HG02943 (cell line): ENCODE results near the gene PBLD.
"Not testable (repeated sequence)": the region's sequence is repeated elsewhere in the genome, so short reads cannot be mapped to it uniquely, and the experiment has no call there.

Experiments
- ATAC-seq: cut with Tn5 transposase; IDR thresholded peaks from one replicate; pipeline ENCODE4 v1.9.1; 2021; ENCODE audit warnings: mild to moderate bottlenecking, low read depth, moderate library complexity; ENCODE audit not compliant: unreplicated experiment

The PBLD gene

GRCh38 chr10:68284062-68285001 lies 48.4 kb downstream of the PBLD start:
- no peak for ATAC-seq

DNA sequence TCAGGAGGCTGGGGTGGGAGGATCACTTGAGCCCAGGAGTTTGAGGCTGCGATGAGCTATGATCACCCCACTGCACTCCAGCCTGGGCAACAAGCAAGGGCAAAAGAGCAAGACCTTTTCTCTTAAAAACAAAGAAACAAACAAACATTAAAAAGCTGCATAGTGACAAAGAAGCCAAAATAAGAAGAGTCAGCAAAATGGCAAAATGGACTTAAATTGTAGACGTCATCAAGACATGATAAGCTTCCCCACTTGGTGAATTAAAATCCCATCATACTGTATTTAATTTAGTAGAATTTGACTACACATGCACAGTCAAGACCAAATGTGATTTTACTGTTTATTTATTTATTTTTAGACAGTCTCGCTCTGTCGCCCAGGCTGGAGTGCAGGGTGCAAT lies 52.0 kb downstream of the PBLD start:
- ATAC-seq, result no peak

- ATAC-seq, result not testable (repeated sequence)
These were observed 53.6 kb downstream of the PBLD start for GRCh38 chr10:68278906-68279753.

DNA sequence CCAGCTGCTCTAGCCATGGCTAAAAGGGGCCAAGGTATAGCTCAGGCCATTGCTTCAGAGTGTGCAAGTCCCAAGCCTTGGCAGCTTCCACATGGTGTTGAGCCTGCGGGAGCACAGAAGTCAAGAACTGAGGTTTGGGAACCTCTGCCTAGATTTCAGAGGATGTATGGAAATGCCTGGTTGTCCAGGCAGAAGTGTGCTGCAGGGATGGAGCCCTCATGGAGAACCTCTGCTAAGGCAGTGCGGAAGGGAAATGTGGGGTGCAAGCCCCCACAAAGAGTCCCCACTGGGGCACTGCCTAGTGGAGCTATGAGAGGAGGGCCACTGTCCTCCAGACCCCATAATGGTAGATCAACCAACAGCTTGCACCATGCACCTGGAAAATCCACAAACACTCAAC lies 54.9 kb downstream of the PBLD start:
- not testable (repeated sequence) for ATAC-seq

- no peak for ATAC-seq
These were observed 56.5 kb downstream of the PBLD start for GRCh38 chr10:68276224-68276623.

GRCh38 chr10:68275600-68276126 lies 57.1 kb downstream of the PBLD start:
- ATAC-seq, result no peak

DNA sequence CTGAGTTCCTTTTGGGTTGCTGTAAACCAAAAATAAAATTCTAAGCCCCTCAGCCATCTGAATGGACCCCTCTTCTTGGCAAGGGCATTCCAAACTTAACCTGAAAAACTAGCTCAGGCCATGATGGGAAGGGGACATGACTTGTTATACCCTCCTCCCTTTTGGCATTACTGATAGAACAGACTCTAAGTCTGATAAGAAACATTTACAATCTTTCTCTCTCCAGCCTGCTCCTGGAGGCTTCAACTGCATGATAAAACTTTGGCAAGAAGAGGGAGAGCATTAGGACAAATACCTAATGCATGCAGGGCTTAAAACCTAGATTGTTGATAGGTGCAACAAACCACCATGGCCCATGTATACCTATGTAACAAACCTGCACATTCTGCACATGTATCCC lies 59.9 kb downstream of the PBLD start:
- no peak for ATAC-seq

DNA sequence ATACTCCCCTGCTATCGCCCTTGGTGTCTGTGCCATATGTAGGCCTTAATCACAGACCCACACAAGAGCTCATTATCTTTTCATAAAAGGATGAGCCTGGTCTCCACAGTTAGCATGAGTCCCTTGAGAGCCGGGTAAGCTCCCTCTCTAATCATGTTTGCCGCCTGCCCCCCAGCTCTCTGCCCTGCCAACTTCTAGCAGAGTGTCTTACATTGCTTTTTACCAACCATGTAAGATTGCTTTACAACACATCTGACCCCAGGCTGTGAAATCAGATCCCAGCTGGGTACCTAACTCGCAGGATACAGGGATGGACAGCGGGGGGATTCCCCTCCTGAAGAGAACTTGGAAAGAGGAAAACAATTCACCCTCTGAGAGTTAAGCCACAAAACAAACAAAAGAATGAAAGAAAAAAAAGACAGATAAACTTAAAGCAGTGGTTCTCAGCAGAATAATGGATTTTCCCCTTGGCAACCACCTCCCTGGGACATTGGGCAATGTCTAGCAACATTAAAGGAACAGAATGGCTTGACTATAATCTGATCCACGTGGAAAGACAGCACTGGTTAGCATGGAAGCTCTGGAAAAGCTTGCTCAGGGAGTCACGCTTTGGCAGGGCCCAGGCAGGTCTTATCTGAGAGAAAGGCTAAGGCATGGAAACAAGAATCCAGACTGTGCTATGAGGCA lies 61.4 kb downstream of the PBLD start:
- no peak for ATAC-seq

GRCh38 chr10:68269562-68270290 lies 63.0 kb downstream of the PBLD start:
- no peak for ATAC-seq

GRCh38 chr10:68261132-68261856 lies 71.4 kb downstream of the PBLD start:
- ATAC-seq, result no peak

DNA sequence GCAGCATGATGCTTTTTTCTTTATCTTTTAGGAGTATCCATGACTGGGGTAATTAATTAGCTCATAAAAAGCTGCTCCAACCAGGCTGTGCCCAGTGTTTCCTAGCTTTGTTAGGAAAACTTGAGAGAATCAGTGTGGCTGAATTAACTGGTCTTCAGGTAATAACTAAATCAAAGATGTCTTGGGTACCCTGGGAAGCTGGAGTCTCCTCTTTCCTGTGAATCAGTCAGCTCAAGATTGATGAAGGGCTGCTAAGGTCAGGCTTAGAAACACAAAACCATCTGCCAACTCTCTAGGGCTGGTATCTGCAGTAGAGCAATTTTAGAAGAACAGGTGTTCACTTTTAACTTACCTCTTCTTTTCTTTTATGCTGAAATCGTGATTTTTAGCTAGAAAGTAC lies 79.4 kb downstream of the PBLD start:
- no peak for ATAC-seq

- ATAC-seq, result no peak
These were observed 80.9 kb downstream of the PBLD start for GRCh38 chr10:68251625-68252495.

DNA sequence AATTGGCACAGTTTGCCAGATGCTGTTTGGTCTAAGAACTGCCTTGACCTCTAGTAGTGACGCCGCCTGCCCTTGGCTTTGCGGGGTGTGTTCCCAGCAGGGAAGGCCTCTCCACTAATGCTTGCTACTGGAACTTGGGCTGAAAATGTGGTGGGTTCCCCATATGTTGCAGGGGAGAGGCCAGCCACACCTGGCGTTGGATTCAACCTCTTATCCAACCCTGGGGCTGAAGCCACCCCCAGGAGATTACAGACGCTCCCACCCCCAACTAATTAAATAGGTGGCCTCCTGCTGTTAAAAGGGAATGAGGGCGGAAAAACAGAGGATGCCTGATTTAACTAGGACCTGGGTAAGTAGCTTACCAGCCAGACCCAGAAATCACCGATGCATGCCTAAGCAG lies 81.6 kb downstream of the PBLD start:
- no peak for ATAC-seq

DNA sequence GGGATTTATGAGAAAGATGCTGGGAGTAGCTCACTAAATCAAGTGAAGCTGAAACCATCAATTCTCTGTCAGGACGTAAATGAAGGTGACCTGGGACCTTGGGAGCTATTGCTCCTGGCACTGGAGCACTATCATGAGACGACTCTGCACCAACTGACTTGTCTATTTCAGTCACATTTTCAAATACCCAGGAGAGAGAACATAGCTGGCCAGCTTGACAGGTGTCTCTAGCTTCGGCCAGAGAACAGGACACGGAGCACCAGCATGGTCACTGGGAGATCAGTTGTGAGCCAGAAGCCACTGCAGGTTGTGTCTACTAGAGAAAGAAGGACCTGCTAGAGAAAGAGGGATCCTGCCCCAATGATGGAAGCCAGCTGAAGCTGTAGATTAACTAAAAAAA lies 83.4 kb downstream of the PBLD start:
- no peak for ATAC-seq

DNA sequence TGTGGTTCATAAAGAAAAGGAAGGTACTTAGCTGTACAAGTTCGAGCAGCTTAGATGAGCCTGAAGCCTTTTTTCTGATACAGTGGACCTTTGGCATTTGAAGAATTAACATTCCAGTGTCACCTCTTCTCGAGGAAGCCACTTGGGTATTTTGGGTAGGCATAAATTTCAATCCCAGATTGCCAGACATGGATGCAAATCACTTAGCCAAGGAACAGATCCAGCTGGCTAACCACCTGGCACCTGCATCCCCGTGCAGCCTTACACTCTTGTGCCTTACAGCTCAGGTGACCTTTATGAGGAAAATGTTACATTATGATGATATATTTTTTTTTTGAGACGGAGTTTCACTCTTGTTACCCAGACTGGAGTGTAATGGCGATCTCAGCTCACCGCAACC lies 84.8 kb downstream of the PBLD start:
- no peak for ATAC-seq

- ATAC-seq, result not testable (repeated sequence)
These were observed 86.3 kb downstream of the PBLD start for GRCh38 chr10:68246397-68246796.

DNA sequence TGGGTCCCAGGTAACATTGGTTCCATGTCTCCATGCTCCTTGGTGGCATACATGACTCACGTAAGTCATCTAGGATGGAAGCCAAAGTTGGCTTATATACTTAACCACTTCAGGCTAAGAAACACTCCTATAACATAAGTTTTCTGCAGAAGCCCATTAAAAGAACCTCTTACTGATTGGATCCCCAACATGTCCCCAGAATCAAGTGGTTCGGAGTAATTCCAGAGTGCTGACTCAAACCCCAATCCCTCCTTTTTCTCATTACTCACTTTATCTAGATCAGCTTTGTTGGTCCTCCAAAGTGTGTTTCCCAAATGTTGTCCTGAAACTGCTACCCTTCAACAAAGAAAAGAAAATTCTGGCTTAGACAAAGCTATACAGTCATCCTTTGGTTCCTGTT lies 90.7 kb downstream of the PBLD start:
- no peak for ATAC-seq

DNA sequence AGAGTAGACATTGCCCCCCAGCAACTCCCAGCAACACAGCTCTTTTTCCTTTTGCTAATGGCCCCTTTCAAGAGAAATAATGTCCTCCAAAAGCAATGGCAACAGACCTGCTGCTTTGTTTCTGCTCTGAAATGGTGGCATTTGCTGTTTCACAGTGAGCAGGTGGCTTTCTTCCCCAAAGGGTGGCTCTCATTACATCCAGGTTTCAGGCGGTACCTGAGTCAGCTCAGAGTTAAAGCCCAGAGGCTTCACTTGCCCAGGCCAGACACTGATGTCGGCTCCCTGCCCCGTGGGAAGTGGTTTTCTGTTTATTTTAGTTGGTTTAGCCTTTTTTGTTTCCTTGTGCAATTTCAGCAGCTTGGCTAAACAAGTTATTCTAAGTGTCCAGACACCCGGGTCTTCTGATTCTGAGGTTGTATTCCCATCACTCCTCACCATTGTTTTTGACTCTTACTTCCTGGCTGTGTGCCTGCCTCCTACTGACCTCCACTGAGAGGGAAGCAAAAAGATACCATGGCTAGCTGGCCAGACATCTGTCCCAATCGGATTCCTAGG lies 93.1 kb downstream of the PBLD start:
- ATAC-seq, result no peak
